Nephron progenitor cell (in vitro differentiated cells): ENCODE results near the gene SELENOM.
"Not testable (repeated sequence)": the region's sequence is repeated elsewhere in the genome, so short reads cannot be mapped to it uniquely, and the experiment has no call there.

Source experiments
- DNase-seq: peaks from one replicate; pipeline ENCODE4 v3.0.0; 2021
- H3K27ac Mint-ChIP-seq: 2 replicates; pipeline ENCODE4 v1.8.0; 2021; ENCODE audit warnings: mild to moderate bottlenecking, moderate library complexity, mixed read lengths
- H3K27me3 Mint-ChIP-seq: 2 replicates; pipeline ENCODE4 v1.8.0; 2021; ENCODE audit warnings: mild to moderate bottlenecking, low read depth, mixed read lengths; ENCODE audit not compliant: poor library complexity
- H3K36me3 Mint-ChIP-seq: 2 replicates; pipeline ENCODE4 v1.8.0; 2021; ENCODE audit warnings: low read depth, mixed read lengths
- H3K4me1 Mint-ChIP-seq: 2 replicates; pipeline ENCODE4 v1.8.0; 2021; ENCODE audit warnings: mixed read lengths
- H3K4me3 Mint-ChIP-seq: 2 replicates; pipeline ENCODE4 v1.8.0; 2021; ENCODE audit warnings: mild to moderate bottlenecking, moderate library complexity, mixed read lengths
- H3K9me3 Mint-ChIP-seq: 2 replicates; pipeline ENCODE4 v1.8.0; 2021; ENCODE audit warnings: mild to moderate bottlenecking, moderate library complexity, mixed read lengths
- CTCF ChIP-seq: fragments of 200-600 bp; sonication (generic); IDR thresholded peaks from 2 replicates; pipeline ENCODE4 v1.5.0; 2021; ENCODE audit warnings: antibody characterized with exemption

Gene SELENOM

GRCh38 chr22:31098632-31099110, 8.7 kb downstream of the SELENOM start:
- Mint-ChIP-seq H3K4me1 (peaks cover 16% of the 10 kb centered on the region), H3K27me3 (peaks cover 4% of the 10 kb centered on the region), H3K4me3 (peak overlapping the region; percentile 38), H3K27ac (no peak overlapping the region), H3K9me3 (no peaks in the 10 kb centered on the region), H3K36me3 (peaks cover 32% of the 10 kb centered on the region)
- peak; percentile 72 for DNase-seq
- no peak for TF ChIP-seq CTCF

- H3K4me3 Mint-ChIP-seq = peak overlapping the region; percentile 38
- TF ChIP-seq CTCF = no peak
- peaks cover 4% of the 10 kb centered on the region for H3K27me3 Mint-ChIP-seq
- no peaks in the 10 kb centered on the region for H3K9me3 Mint-ChIP-seq
- no peak overlapping the region for H3K27ac Mint-ChIP-seq
- no peak for DNase-seq
- peaks cover 32% of the 10 kb centered on the region for H3K36me3 Mint-ChIP-seq
- peaks cover 16% of the 10 kb centered on the region for H3K4me1 Mint-ChIP-seq
Observed at GRCh38 chr22:31097941-31098631, 9.3 kb downstream of the SELENOM start.

GRCh38 chr22:31097539-31097938, 9.8 kb downstream of the SELENOM start:
- peaks cover 32% of the 10 kb centered on the region for H3K36me3 Mint-ChIP-seq
- not testable (repeated sequence) for H3K4me3 Mint-ChIP-seq, H3K9me3 Mint-ChIP-seq, H3K27me3 Mint-ChIP-seq, DNase-seq, H3K27ac Mint-ChIP-seq
- peaks cover 16% of the 10 kb centered on the region for H3K4me1 Mint-ChIP-seq

GRCh38 chr22:31096657-31097279, 10.6 kb downstream of the SELENOM start:
- Mint-ChIP-seq H3K27me3 (peaks cover 4% of the 10 kb centered on the region), H3K9me3 (no peaks in the 10 kb centered on the region), H3K36me3 (peaks cover 29% of the 10 kb centered on the region), H3K4me1 (peaks cover 16% of the 10 kb centered on the region), H3K27ac (no peak overlapping the region), H3K4me3 (no peak overlapping the region)
- no peak for TF ChIP-seq CTCF
- DNase-seq = no peak

GRCh38 chr22:31095637-31096249, 11.6 kb downstream of the SELENOM start:
- no peak for DNase-seq
- TF ChIP-seq CTCF = no peak
- H3K27ac Mint-ChIP-seq = no peak overlapping the region
- no peaks in the 10 kb centered on the region for H3K9me3 Mint-ChIP-seq
- H3K4me3 Mint-ChIP-seq = no peak overlapping the region
- peaks cover 16% of the 10 kb centered on the region for H3K4me1 Mint-ChIP-seq
- H3K27me3 Mint-ChIP-seq = peaks cover 4% of the 10 kb centered on the region
- H3K36me3 Mint-ChIP-seq = peaks cover 22% of the 10 kb centered on the region

GRCh38 chr22:31094741-31095140, 12.6 kb downstream of the SELENOM start:
- H3K4me3 Mint-ChIP-seq = no peak overlapping the region
- H3K27me3 Mint-ChIP-seq = no peaks in the 10 kb centered on the region
- no peak for TF ChIP-seq CTCF

More at GRCh38 chr22:31094741-31095140, 12.6 kb downstream of the SELENOM start:
- H3K27ac Mint-ChIP-seq = no peak overlapping the region
- peaks cover 16% of the 10 kb centered on the region for H3K4me1 Mint-ChIP-seq
- peaks cover 22% of the 10 kb centered on the region for H3K36me3 Mint-ChIP-seq
- no peak for DNase-seq
- no peaks in the 10 kb centered on the region for H3K9me3 Mint-ChIP-seq
